Suprapubic skin (tissue), 4 donors: ENCODE measurements around the gene CRTAP.

Source experiments
- CTCF ChIP-seq, 2 donors: fragments of 200-600 bp in 1 of 2; fragments of 450-650 bp in 1 of 2; sonication (generic) in 1 of 2; IDR thresholded peaks; one replicate each; pipeline ENCODE4 v1.5.1; 2016 to 2019; ENCODE audit warnings: antibody characterized with exemption in 2 of 2, mild to moderate bottlenecking in 1 of 2, moderate library complexity in 1 of 2
- POLR2A ChIP-seq, 2 donors: fragments of 450-650 bp; IDR thresholded peaks; one replicate each; pipeline ENCODE4 v1.6.1; 2017; ENCODE audit warnings: antibody characterized with exemption in 2 of 2, mild to moderate bottlenecking in 2 of 2, moderate library complexity in 2 of 2
- POLR2AphosphoS5 ChIP-seq, 3 donors: sonication (generic); formaldehyde crosslinking; IDR thresholded peaks; one replicate each; pipeline ENCODE4 v1.6.1; 2017; ENCODE audit warnings: antibody characterized with exemption in 3 of 3

- no peak for TF ChIP-seq CTCF (IDR thresholded peaks at IDR 0.05)
- no peak for TF ChIP-seq POLR2AphosphoS5 (IDR thresholded peaks at IDR 0.05)
- TF ChIP-seq POLR2A (IDR thresholded peaks at IDR 0.05), result no peak
Observed at GRCh38 chr3:33111581-33111980, 2.2 kb upstream of the CRTAP start.
